ENCODE measurements around the gene ABCA7.

DNA sequence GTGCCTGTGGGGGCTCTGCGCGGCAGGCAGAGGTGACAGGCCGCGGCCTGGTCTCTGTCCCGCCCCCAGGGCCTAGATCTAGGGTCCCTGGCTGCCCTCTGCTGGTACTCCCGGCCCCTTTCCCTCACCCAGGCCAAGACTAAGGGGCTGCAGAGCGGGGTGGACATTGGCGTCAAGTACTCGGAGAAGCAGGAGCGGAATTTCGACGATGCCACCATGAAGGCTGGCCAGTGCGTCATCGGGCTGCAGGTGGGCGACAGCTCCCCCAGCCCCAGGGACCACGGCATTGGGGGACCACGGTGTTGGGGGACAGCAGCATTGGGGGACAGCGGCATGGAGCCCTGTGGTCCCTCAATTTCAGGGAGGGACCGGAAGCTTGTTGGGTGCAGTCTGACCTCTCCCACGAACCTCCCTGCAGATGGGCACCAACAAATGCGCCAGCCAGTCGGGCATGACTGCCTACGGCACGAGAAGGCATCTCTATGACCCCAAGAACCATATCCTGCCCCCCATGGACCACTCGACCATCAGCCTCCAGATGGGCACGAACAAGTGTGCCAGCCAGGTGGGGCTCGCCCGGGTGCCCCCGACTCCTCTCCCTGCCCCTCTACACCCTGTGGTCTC, 3.8 kb upstream of the ABCA7 start:
- TF ChIP-seq, protein P1, sequence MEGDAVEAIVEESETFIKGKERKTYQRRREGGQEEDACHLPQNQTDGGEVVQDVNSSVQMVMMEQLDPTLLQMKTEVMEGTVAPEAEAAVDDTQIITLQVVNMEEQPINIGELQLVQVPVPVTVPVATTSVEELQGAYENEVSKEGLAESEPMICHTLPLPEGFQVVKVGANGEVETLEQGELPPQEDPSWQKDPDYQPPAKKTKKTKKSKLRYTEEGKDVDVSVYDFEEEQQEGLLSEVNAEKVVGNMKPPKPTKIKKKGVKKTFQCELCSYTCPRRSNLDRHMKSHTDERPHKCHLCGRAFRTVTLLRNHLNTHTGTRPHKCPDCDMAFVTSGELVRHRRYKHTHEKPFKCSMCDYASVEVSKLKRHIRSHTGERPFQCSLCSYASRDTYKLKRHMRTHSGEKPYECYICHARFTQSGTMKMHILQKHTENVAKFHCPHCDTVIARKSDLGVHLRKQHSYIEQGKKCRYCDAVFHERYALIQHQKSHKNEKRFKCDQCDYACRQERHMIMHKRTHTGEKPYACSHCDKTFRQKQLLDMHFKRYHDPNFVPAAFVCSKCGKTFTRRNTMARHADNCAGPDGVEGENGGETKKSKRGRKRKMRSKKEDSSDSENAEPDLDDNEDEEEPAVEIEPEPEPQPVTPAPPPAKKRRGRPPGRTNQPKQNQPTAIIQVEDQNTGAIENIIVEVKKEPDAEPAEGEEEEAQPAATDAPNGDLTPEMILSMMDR (IDR thresholded peaks at IDR 0.05), result no peak
- TF ChIP-seq POLR2A (IDR thresholded peaks at IDR 0.05; ENCODE audit: low read depth) (no peak), POLR2AphosphoS5 (IDR thresholded peaks at IDR 0.05) (no peak), EP300 (IDR thresholded peaks at IDR 0.05) (no peak)

Measured in esophagus muscularis mucosa (tissue), 4 donors.